ENCODE measurements around the gene PCNX2. TPM values are rescaled to one million over a fixed set of nuclear protein-coding genes. Genes with fewer than 3 reads are reported as not detected.
"Not testable (repeated sequence)": the region's sequence is repeated elsewhere in the genome, so short reads cannot be mapped to it uniquely, and the experiment has no call there.

The PCNX2 gene
- total RNA-seq, 1 experiment from 2014 or later = 50.8 TPM

- no peak for TF ChIP-seq JUN (CRISPR knock-in tag; IDR thresholded peaks at IDR 0.05)
Observed at GRCh38 chr1:233132445-233132844, 163.1 kb downstream of the PCNX2 start (continued).

GRCh38 chr1:233129031-233129430, 166.5 kb downstream of the PCNX2 start:
- H3K27me3 Mint-ChIP-seq (ENCODE audit: low read depth); ATAC-seq; H3K4me1 Mint-ChIP-seq; H3K4me3 Mint-ChIP-seq; CTCF ChIA-PET; H3K27ac Mint-ChIP-seq; H3K9me3 Mint-ChIP-seq; POLR2A ChIA-PET; DNase-seq (ENCODE audit: low spot score): not testable (repeated sequence)
- peaks cover 81% of the 10 kb centered on the region for H3K36me3 Mint-ChIP-seq

DNA sequence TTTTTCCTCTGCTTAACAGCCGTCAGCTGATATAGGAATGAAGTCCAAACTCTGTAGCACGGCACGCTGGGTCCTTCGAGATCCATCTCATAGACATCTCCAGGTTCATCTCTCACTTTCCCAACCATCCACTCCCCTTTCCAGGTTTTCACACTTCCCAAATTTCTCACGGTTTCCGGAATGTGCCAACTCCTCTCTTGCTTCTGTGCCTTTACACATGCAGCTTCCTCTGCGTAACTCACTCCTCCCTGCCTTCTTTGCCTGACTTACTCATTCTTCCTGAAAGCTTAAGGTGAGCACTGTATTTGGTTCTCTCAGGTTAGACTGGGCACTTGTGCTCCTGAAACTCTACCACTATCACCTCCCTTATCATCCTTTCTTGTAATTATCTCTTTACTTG, 168.4 kb downstream of the PCNX2 start:
- DNase-seq (ENCODE audit: low spot score) (no peak), ATAC-seq (no peak)
- ChIA-PET CTCF (no interaction called here), POLR2A (no interaction called here)
- TF ChIP-seq, protein P1, sequence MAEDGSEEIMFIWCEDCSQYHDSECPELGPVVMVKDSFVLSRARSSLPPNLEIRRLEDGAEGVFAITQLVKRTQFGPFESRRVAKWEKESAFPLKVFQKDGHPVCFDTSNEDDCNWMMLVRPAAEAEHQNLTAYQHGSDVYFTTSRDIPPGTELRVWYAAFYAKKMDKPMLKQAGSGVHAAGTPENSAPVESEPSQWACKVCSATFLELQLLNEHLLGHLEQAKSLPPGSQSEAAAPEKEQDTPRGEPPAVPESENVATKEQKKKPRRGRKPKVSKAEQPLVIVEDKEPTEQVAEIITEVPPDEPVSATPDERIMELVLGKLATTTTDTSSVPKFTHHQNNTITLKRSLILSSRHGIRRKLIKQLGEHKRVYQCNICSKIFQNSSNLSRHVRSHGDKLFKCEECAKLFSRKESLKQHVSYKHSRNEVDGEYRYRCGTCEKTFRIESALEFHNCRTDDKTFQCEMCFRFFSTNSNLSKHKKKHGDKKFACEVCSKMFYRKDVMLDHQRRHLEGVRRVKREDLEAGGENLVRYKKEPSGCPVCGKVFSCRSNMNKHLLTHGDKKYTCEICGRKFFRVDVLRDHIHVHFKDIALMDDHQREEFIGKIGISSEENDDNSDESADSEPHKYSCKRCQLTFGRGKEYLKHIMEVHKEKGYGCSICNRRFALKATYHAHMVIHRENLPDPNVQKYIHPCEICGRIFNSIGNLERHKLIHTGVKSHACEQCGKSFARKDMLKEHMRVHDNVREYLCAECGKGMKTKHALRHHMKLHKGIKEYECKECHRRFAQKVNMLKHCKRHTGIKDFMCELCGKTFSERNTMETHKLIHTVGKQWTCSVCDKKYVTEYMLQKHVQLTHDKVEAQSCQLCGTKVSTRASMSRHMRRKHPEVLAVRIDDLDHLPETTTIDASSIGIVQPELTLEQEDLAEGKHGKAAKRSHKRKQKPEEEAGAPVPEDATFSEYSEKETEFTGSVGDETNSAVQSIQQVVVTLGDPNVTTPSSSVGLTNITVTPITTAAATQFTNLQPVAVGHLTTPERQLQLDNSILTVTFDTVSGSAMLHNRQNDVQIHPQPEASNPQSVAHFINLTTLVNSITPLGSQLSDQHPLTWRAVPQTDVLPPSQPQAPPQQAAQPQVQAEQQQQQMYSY (CRISPR knock-in tag; IDR thresholded peaks at IDR 0.05) = peak; percentile 41; the same call in 1 of the 2 replicates
- no peak for TF ChIP-seq FOXK1 (CRISPR knock-in tag; IDR thresholded peaks at IDR 0.05)
- Mint-ChIP-seq H3K9me3 (peaks cover 4% of the 10 kb centered on the region), H3K4me3 (no peak overlapping the region), H3K27ac (no peak overlapping the region), H3K36me3 (peaks cover 75% of the 10 kb centered on the region), H3K4me1 (no peaks in the 10 kb centered on the region), H3K27me3 (ENCODE audit: low read depth) (no peaks in the 10 kb centered on the region)

- no peaks in the 10 kb centered on the region for H3K27me3 Mint-ChIP-seq (ENCODE audit: low read depth)
- H3K4me1 Mint-ChIP-seq = no peaks in the 10 kb centered on the region
- no peak for DNase-seq (ENCODE audit: low spot score)
- peaks cover 59% of the 10 kb centered on the region for H3K36me3 Mint-ChIP-seq
- POLR2A ChIA-PET = no interaction called here
- H3K9me3 Mint-ChIP-seq = no peaks in the 10 kb centered on the region
- TF ChIP-seq ATF6 (CRISPR knock-in tag; IDR thresholded peaks at IDR 0.05) (no peak), MAX (CRISPR knock-in tag; IDR thresholded peaks at IDR 0.05) (no peak), FOXK1 (CRISPR knock-in tag; IDR thresholded peaks at IDR 0.05) (no peak), EMX1 (CRISPR knock-in tag; IDR thresholded peaks at IDR 0.05) (no peak), ZNF423 (CRISPR knock-in tag; IDR thresholded peaks at IDR 0.05) (no peak), GRHL2 (CRISPR knock-in tag; IDR thresholded peaks at IDR 0.05; ENCODE audit: insufficient replicate concordance, severe bottlenecking) (no peak), ETV6 (CRISPR knock-in tag; IDR thresholded peaks at IDR 0.05) (no peak), RORB (CRISPR knock-in tag; IDR thresholded peaks at IDR 0.05) (no peak), PREB (CRISPR knock-in tag; IDR thresholded peaks at IDR 0.05; ENCODE audit: borderline replicate concordance) (no peak), NR1H2 (CRISPR knock-in tag; IDR thresholded peaks at IDR 0.05) (no peak), CREB1 (CRISPR knock-in tag; IDR thresholded peaks at IDR 0.05) (no peak), FOXP1 (CRISPR knock-in tag; IDR thresholded peaks at IDR 0.05; ENCODE audit: borderline replicate concordance) (no peak)
- TF ChIP-seq, protein P1 (CRISPR knock-in tag; IDR thresholded peaks at IDR 0.05) = no peak
- no peak for ATAC-seq
- no peak overlapping the region for H3K4me3 Mint-ChIP-seq
- CTCF ChIA-PET = no interaction called here
- no peak overlapping the region for H3K27ac Mint-ChIP-seq
Observed at GRCh38 chr1:233122779-233123178, 172.7 kb downstream of the PCNX2 start.

All from WTC11 (cell line).